Bronchial epithelial cell (primary cell): Measurements from ENCODE around the gene RCOR2. TPM values are rescaled to one million over a fixed set of nuclear protein-coding genes. Genes with fewer than 3 reads are reported as not detected.

ENCODE experiments used
- DNase-seq: peaks from one replicate; pipeline ENCODE4 v3.0.0-alpha.2; 2010; ENCODE audit warnings: low read depth
- FAIRE-seq: peaks from 2 replicates; lab custom pipeline; 2011; peaks lifted over from hg19 to GRCh38; lab: Jason Lieb, UNC
- H3K27me3 ChIP-seq: 2 replicates; pipeline ENCODE4 v1.5.1; 2011; ENCODE audit warnings: low read length; ENCODE audit not compliant: control insufficient read depth, insufficient read depth
- H3K36me3 ChIP-seq: 2 replicates; pipeline ENCODE4 v1.5.1; 2011; ENCODE audit warnings: low read length; ENCODE audit not compliant: control insufficient read depth, insufficient read depth
- H3K4me3 ChIP-seq: 2 replicates; pipeline ENCODE4 v1.5.1; 2011; ENCODE audit warnings: mild to moderate bottlenecking, low read depth, low read length, control low read depth
- CTCF ChIP-seq: IDR thresholded peaks from 2 replicates; pipeline ENCODE4 v1.5.1; 2011; ENCODE audit warnings: mild to moderate bottlenecking, moderate library complexity, low read length, control low read depth, inconsistent platforms; ENCODE audit not compliant: insufficient read depth, severe bottlenecking
- total RNA-seq: library from RNA; depleted of rRNA; stranded (reverse); fragments of >200 nt; gene quantifications from 2 replicates; pipeline ENCODE4 v1.2.1, GENCODE V29; 2014

RCOR2 gene
- total RNA-seq, 1 donor from 2014 or later, result 2.4 TPM

- DNase-seq (no peak), FAIRE-seq (no peak)
- TF ChIP-seq CTCF, result no peak
- H3K27me3 ChIP-seq, result no peaks in the 10 kb centered on the region
- no peak overlapping the region for H3K4me3 ChIP-seq
- H3K36me3 ChIP-seq, result peaks cover 2% of the 10 kb centered on the region
These were observed 46.4 kb downstream of the RCOR2 start for GRCh38 chr11:63870351-63871140.

GRCh38 chr11:63869683-63870082 lies 47.3 kb downstream of the RCOR2 start:
- DNase-seq (no peak), FAIRE-seq (no peak)
- peaks cover 2% of the 10 kb centered on the region for H3K36me3 ChIP-seq
- no peaks in the 10 kb centered on the region for H3K27me3 ChIP-seq
- TF ChIP-seq CTCF, result no peak
- H3K4me3 ChIP-seq, result no peak overlapping the region

DNA sequence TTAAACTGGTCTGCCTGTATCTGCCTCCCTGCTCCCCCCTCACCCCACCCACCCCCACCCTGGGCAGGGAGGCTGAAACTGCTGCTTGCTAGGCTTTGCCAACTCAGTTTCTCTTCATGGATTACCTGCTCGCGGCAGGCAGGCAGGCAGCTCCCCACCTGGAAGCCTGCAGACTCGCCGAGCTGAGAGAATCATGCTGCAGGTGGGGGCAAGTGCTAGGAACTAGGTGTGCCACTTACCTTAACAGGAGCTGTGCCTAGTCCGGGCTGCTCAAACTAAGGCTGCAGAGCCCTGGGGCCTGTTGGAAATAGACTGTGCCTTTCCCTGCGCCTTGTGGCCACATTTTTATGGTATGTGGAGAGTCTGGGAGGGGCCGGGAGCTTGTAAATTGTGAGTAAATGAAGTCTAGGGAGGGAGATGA lies 47.8 kb downstream of the RCOR2 start:
- H3K36me3 ChIP-seq, result peaks cover 2% of the 10 kb centered on the region
- FAIRE-seq, result no peak
- no peak for TF ChIP-seq CTCF
- H3K4me3 ChIP-seq, result no peak overlapping the region
- H3K27me3 ChIP-seq, result no peaks in the 10 kb centered on the region
- peak; percentile 55 for DNase-seq

GRCh38 chr11:63868399-63869064 lies 48.4 kb downstream of the RCOR2 start:
- H3K36me3 ChIP-seq, result peaks cover 3% of the 10 kb centered on the region
- no peak overlapping the region for H3K4me3 ChIP-seq
- TF ChIP-seq CTCF, result no peak
- no peak for FAIRE-seq
- no peak for DNase-seq
- H3K27me3 ChIP-seq, result no peaks in the 10 kb centered on the region

DNA sequence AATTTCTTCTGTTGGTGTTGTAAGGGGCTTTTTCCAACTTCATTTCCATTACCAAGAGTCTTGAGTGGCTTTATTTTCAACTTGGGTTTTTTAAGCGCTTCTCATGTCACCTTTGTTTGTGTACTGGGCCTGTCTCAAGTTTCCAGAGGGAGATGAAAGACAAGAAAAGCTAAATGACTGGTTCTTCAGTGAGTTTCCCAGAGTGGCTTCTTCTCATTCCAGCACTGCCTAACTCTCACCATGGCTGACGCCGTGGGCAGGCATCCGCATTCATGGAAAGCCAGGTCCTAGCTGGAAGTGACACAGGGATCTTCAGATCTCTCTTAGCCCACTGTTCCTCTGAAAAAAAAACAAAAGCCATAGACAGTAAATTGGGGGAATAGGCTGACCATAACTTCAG lies 49.5 kb downstream of the RCOR2 start:
- DNase-seq, result no peak
- H3K36me3 ChIP-seq, result peaks cover 5% of the 10 kb centered on the region
- H3K27me3 ChIP-seq, result no peaks in the 10 kb centered on the region
- no peak for FAIRE-seq
- no peak overlapping the region for H3K4me3 ChIP-seq
- TF ChIP-seq CTCF, result no peak
